Mesendoderm (in vitro differentiated cells): ENCODE results near the gene DLG5.

Source experiments
- DNase-seq: peaks from one replicate; pipeline ENCODE4 v3.0.0; 2013
- H2AK5ac ChIP-seq: 2 replicates; pipeline ENCODE4 v1.6.1; 2013; ENCODE audit warnings: low read length, inconsistent platforms
- H2BK120ac ChIP-seq: 2 replicates; pipeline ENCODE4 v1.6.1; 2013; ENCODE audit warnings: low read depth, mild to moderate bottlenecking, low read length, moderate library complexity, mixed read lengths
- H2BK15ac ChIP-seq: replicated peaks from 2 replicates; pipeline ENCODE4 v1.6.1; 2013; ENCODE audit warnings: low read depth, mild to moderate bottlenecking, moderate library complexity
- H2BK5ac ChIP-seq: 2 replicates; pipeline ENCODE4 v1.6.1; 2013; ENCODE audit warnings: low read length, inconsistent platforms
- H3K18ac ChIP-seq: 2 replicates; pipeline ENCODE4 v1.6.1; 2013; ENCODE audit warnings: mild to moderate bottlenecking, low read length, mixed read lengths
- H3K23ac ChIP-seq: one replicate; pipeline ENCODE4 v1.6.1; 2013; ENCODE audit warnings: low read length
- H3K27ac ChIP-seq: 2 replicates; pipeline ENCODE4 v1.5.1; 2013; ENCODE audit warnings: low read depth, mild to moderate bottlenecking, inconsistent platforms, low read length, moderate library complexity
- H3K27me3 ChIP-seq: 2 replicates; pipeline ENCODE4 v1.6.1; 2013; ENCODE audit warnings: low read length, control low read depth, mild to moderate bottlenecking, inconsistent platforms; ENCODE audit not compliant: insufficient read depth, poor library complexity
- H3K36me3 ChIP-seq: 2 replicates; pipeline ENCODE4 v1.6.1; 2013; ENCODE audit warnings: low read length, inconsistent platforms; ENCODE audit not compliant: control insufficient read depth, insufficient read depth
- H3K4ac ChIP-seq: one replicate; pipeline ENCODE4 v1.6.1; 2013; ENCODE audit warnings: low read depth, mild to moderate bottlenecking, low read length, moderate library complexity
- H3K4me1 ChIP-seq: 2 replicates; pipeline ENCODE4 v1.6.1; 2013; ENCODE audit warnings: low read depth, low read length, inconsistent platforms; ENCODE audit not compliant: control insufficient read depth
- H3K4me2 ChIP-seq: 2 replicates; pipeline ENCODE4 v1.6.1; 2013; ENCODE audit warnings: low read length
- H3K4me3 ChIP-seq: 2 replicates; pipeline ENCODE4 v1.5.1; 2013; ENCODE audit warnings: mild to moderate bottlenecking, low read length
- H3K56ac ChIP-seq: one replicate; pipeline ENCODE4 v1.6.1; 2013; ENCODE audit warnings: low read length
- H3K79me1 ChIP-seq: 2 replicates; pipeline ENCODE4 v1.6.1; 2013; ENCODE audit warnings: low read length, inconsistent platforms
- H3K79me2 ChIP-seq: 2 replicates; pipeline ENCODE4 v1.6.1; 2013; ENCODE audit warnings: mild to moderate bottlenecking, low read length; ENCODE audit not compliant: control insufficient read depth, insufficient read depth
- H3K9ac ChIP-seq: 2 replicates; pipeline ENCODE4 v1.6.1; 2013; ENCODE audit warnings: low read length, inconsistent platforms
- H4K5ac ChIP-seq: one replicate; pipeline ENCODE4 v1.6.1; 2013; ENCODE audit warnings: low read length
- H4K8ac ChIP-seq: one replicate; pipeline ENCODE4 v1.6.1; 2013; ENCODE audit warnings: low read depth, mild to moderate bottlenecking, control low read depth, low read length, moderate library complexity
- WGBS: extraction: QIAGEN DNeasy Blood & Tissue Kit; methylation state at CpG from one replicate; pipeline ENCODE4 v1.1.7; 2013; ENCODE audit warnings: low lambda C conversion rate, missing lambda C conversion rate; ENCODE audit not compliant: insufficient coverage; ENCODE audit errors: extremely low coverage; 5-methylcytosine and 5-hydroxymethylcytosine counted together

DLG5 gene

DNA sequence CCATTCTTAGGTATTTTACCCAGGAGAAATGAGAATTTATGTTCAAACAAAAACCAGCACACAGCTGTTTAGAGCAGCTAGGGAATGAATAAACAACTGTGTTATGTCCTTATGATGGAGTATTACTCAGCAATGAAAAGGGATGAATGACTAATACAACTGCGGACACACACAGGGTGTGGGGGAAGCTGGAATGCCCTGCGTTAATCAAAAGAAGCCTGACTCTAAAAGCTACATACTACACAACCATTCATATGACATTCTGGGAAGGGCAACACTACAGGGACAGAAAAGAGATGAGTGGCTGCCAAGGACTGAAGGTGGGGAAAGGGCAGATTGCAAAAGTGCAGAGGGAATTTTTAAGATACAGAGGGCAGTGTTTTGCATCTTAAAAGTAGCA is 64.0 kb downstream of the DLG5 start:
- H4K5ac ChIP-seq = no peak overlapping the region
- H2BK5ac ChIP-seq = no peak overlapping the region
- no peak overlapping the region for H2BK15ac ChIP-seq
- no peak overlapping the region for H2AK5ac ChIP-seq
- DNase-seq = no peak
- H3K4me2 ChIP-seq = no peak overlapping the region
- peaks cover 40% of the 10 kb centered on the region for H3K79me2 ChIP-seq
- H3K4me3 ChIP-seq = no peak overlapping the region
- no peak overlapping the region for H3K27ac ChIP-seq
- H3K4ac ChIP-seq = no peak overlapping the region
- no peaks in the 10 kb centered on the region for H3K27me3 ChIP-seq
- no peak overlapping the region for H3K56ac ChIP-seq
- H3K79me1 ChIP-seq = peaks cover 23% of the 10 kb centered on the region
- H2BK120ac ChIP-seq = no peak overlapping the region
- no peak overlapping the region for H4K8ac ChIP-seq
- no peak overlapping the region for H3K23ac ChIP-seq
- no peak overlapping the region for H3K9ac ChIP-seq
- no peak overlapping the region for H3K18ac ChIP-seq
- H3K36me3 ChIP-seq = no peaks in the 10 kb centered on the region
- H3K4me1 ChIP-seq = peaks cover 1% of the 10 kb centered on the region
- no CpG with 5 or more reads among the region's 2 CpGs for WGBS

DNA sequence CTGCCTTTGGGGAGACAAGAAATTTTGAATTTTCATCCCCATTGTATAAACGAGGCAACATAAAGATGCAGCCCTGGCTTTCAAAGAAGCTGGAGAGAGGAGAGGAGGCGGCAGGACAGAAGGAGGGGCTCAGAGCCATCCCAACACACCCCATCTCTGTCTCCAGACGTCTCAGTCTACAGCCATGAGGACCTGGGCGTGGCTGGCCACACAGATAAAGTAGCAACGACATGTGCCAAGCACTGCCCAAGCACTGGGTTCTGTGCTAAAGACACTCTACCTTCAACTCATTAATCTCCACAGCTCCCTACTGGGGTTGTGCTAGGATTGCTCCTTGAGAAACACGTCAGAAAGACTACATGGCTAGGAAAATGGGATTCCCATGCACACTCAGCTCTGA is 65.2 kb downstream of the DLG5 start:
- no peak overlapping the region for H3K9ac ChIP-seq
- H4K8ac ChIP-seq = no peak overlapping the region
- no peak overlapping the region for H3K4ac ChIP-seq
- peaks cover 1% of the 10 kb centered on the region for H3K4me1 ChIP-seq
- peaks cover 25% of the 10 kb centered on the region for H3K79me1 ChIP-seq
- H4K5ac ChIP-seq = no peak overlapping the region
- no peak overlapping the region for H2BK120ac ChIP-seq
- H3K4me3 ChIP-seq = no peak overlapping the region
- H3K36me3 ChIP-seq = no peaks in the 10 kb centered on the region
- WGBS = no CpG with 5 or more reads among the region's 6 CpGs
- no peak overlapping the region for H3K18ac ChIP-seq
- no peaks in the 10 kb centered on the region for H3K27me3 ChIP-seq
- no peak overlapping the region for H3K56ac ChIP-seq
- H3K23ac ChIP-seq = no peak overlapping the region
- H2BK5ac ChIP-seq = no peak overlapping the region
- H2AK5ac ChIP-seq = no peak overlapping the region
- no peak overlapping the region for H3K4me2 ChIP-seq
- no peak overlapping the region for H3K27ac ChIP-seq
- no peak for DNase-seq
- peaks cover 45% of the 10 kb centered on the region for H3K79me2 ChIP-seq
- no peak overlapping the region for H2BK15ac ChIP-seq

DNA sequence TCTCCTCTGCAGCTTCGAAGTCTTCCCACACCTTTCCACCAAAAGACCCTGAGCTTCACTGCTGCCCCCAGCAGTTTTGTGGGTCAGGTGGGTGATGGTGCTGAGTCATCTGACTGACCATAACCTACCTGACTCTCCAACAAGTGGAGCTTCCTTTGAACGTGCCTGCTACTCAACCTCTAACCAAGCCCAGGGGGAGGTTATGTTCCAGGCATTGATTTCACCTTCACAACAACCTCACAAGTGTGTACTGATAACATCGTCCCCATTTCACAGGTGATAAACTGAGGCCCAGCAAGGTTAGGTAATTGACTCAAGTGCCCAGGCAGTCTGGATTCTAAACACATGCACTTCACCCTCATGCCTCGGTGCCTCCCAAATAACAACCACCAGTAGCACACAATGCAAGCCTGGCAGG is 66.7 kb downstream of the DLG5 start:
- H3K56ac ChIP-seq = no peak overlapping the region
- peaks cover 28% of the 10 kb centered on the region for H3K79me1 ChIP-seq
- H3K23ac ChIP-seq = no peak overlapping the region
- H3K4me2 ChIP-seq = no peak overlapping the region
- no peak overlapping the region for H4K5ac ChIP-seq
- H3K27me3 ChIP-seq = no peaks in the 10 kb centered on the region
- H3K4me3 ChIP-seq = no peak overlapping the region
- H2AK5ac ChIP-seq = no peak overlapping the region
- H2BK15ac ChIP-seq = no peak overlapping the region
- no peak overlapping the region for H3K27ac ChIP-seq
- H3K4me1 ChIP-seq = peaks cover 7% of the 10 kb centered on the region
- H2BK120ac ChIP-seq = no peak overlapping the region
- no CpG with 5 or more reads among the region's 4 CpGs for WGBS
- no peak overlapping the region for H4K8ac ChIP-seq
- H2BK5ac ChIP-seq = no peak overlapping the region
- H3K9ac ChIP-seq = no peak overlapping the region
- H3K4ac ChIP-seq = no peak overlapping the region
- H3K18ac ChIP-seq = no peak overlapping the region
- DNase-seq = no peak
- peaks cover 45% of the 10 kb centered on the region for H3K79me2 ChIP-seq
- H3K36me3 ChIP-seq = no peaks in the 10 kb centered on the region

DNA sequence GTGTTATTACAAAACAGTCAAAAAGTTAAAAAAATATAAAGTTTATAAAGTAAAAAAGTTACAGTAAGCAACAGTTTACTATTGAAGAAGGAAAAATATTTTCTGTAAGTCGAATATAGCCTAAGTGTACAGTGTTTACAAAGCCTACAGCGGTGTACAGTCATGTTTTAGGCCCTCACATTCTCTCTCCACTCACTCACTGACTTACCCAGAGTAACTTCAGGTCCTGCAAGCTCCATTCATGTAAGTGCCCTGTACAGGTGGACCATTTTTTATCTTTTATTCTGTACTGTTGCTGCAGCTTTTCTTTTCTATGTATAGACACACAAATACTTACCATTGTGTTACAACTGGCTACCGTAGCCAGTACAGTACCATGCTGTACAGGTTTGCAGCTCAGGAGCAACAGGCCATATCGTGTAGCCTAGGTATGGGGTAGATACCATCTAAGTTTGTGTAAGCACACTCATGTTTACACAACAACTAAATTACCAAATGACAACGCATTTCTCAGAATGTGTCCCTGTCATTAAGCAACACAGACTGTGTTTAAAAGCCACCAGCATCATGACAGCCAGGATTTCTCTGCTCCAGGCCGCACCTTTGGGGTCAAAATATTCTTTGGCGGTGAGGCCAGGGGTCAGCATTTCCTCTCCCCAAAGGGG is 67.2 kb downstream of the DLG5 start:
- H3K79me2 ChIP-seq = peaks cover 45% of the 10 kb centered on the region
- H3K4ac ChIP-seq = no peak overlapping the region
- H3K27ac ChIP-seq = no peak overlapping the region
- H3K79me1 ChIP-seq = peaks cover 29% of the 10 kb centered on the region
- no peak overlapping the region for H3K4me2 ChIP-seq
- H4K8ac ChIP-seq = no peak overlapping the region
- DNase-seq = no peak
- no peak overlapping the region for H3K9ac ChIP-seq
- H2BK120ac ChIP-seq = no peak overlapping the region
- no peak overlapping the region for H2BK5ac ChIP-seq
- H4K5ac ChIP-seq = no peak overlapping the region
- H3K18ac ChIP-seq = no peak overlapping the region
- H3K27me3 ChIP-seq = no peaks in the 10 kb centered on the region
- no peak overlapping the region for H3K23ac ChIP-seq
- H2AK5ac ChIP-seq = no peak overlapping the region
- peaks cover 7% of the 10 kb centered on the region for H3K4me1 ChIP-seq
- H3K4me3 ChIP-seq = no peak overlapping the region
- H2BK15ac ChIP-seq = no peak overlapping the region
- H3K56ac ChIP-seq = no peak overlapping the region
- WGBS = no CpG with 5 or more reads among the region's 7 CpGs
- no peaks in the 10 kb centered on the region for H3K36me3 ChIP-seq

DNA sequence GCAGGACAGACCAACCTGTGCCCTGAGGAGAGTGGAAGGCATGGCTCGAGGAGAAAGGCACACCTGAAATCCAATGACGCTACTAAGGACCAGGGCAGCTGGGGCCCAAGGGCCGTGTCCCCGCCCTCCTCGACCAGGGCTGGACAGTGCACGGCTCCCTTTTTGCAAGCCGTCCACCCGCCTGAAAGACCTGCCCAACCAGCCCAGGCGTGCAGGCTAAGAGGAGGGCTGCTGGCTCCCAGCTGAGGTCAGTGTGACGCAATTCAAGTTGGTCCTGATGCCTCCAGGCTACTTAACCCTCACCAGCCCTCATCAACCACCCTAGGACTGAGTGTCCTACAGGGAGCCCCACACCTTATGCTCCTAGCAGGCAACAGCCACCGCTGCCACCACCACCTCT is 69.3 kb downstream of the DLG5 start:
- no CpG with 5 or more reads among the region's 11 CpGs for WGBS
- Histone ChIP-seq H2BK15ac (no peak overlapping the region), H3K4me3 (no peak overlapping the region), H2AK5ac (no peak overlapping the region), H3K4ac (no peak overlapping the region), H3K4me1 (peaks cover 7% of the 10 kb centered on the region), H3K27ac (no peak overlapping the region), H3K79me1 (peaks cover 32% of the 10 kb centered on the region), H2BK5ac (no peak overlapping the region), H3K27me3 (no peaks in the 10 kb centered on the region), H3K9ac (no peak overlapping the region), H3K18ac (no peak overlapping the region), H3K23ac (peak overlapping the region; percentile 50), H4K8ac (no peak overlapping the region), H3K4me2 (no peak overlapping the region), H4K5ac (no peak overlapping the region), H3K79me2 (peaks cover 33% of the 10 kb centered on the region), H3K56ac (peak overlapping the region; percentile 30), H3K36me3 (peaks cover 4% of the 10 kb centered on the region), H2BK120ac (no peak overlapping the region)
- DNase-seq = no peak

DNA sequence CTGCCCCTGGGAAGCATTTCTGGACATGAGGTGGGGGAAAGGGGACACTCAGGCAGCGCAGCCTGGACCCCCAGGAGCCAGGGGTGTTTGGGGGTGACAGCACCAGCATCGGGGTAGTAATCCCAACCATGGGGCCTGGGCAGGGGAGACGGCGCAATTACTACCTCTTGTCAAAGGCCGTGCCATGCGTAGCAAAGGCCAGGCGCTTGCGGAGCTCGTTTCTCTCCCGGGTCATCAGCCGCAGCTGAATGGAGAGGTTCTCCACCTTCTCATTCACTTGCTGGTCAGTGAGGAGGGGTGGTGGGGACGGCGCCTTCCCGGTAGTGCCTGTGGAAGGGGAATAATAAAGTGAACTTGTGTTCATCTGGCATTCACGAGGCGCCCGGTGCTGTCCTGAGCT is 70.0 kb downstream of the DLG5 start:
- Histone ChIP-seq H3K4me2 (no peak overlapping the region), H3K27ac (no peak overlapping the region), H3K56ac (no peak overlapping the region), H3K36me3 (peaks cover 6% of the 10 kb centered on the region), H3K4ac (no peak overlapping the region), H3K4me1 (peaks cover 6% of the 10 kb centered on the region), H3K9ac (no peak overlapping the region), H3K27me3 (no peaks in the 10 kb centered on the region), H2BK120ac (no peak overlapping the region), H3K4me3 (no peak overlapping the region), H4K8ac (no peak overlapping the region), H3K18ac (no peak overlapping the region), H3K79me2 (peaks cover 28% of the 10 kb centered on the region), H2BK5ac (no peak overlapping the region), H4K5ac (no peak overlapping the region), H2AK5ac (no peak overlapping the region), H3K79me1 (peaks cover 31% of the 10 kb centered on the region), H2BK15ac (no peak overlapping the region), H3K23ac (no peak overlapping the region)
- WGBS = no CpG with 5 or more reads among the region's 17 CpGs
- DNase-seq = no peak
